Measurements from ENCODE around the gene SMAD3.

DNA sequence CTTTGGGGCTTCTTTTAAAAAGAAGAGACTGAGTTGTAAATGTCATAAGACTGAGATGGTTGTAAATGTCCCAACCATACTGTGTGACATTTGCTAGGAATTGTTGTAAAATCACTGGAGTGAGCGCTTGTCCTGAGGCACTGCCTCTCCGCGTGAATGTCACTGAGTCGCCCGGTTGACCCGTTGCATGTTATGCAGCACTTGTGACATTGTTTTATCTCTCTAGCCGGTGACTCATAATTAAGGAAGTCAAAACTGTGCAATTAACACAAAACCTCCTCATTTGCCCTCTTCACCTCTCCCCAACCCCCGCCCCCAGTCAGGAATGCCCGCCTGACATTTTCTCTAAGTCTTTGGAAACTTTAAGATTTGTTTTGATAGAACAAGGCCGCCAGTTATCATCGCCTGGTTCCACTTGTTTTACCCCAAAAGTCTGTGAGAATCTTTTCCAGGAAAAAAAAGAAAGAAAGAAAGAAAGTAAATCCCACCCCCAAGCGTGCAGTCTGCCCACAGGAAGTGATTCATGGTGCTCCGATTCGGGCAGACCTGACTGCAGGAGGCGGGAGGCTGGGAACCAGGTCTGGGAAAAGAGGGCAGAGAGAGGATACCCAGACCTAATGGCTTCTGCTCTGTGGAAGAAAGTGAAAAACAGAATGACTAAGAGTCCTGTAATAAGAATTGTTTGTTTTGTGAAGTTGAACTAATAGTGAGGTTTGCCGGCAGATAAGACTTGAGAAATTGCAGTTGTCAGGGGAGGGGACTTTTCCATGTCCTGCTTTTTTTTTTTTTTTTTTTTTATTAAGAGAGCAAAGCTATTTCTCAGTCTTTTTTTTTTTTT lies 84.8 kb downstream of the SMAD3 start:
- TF ChIP-seq POLR2AphosphoS5 (IDR thresholded peaks at IDR 0.05; ENCODE audit: low read depth, low read length) (no peak), POLR2A (IDR thresholded peaks at IDR 0.05; ENCODE audit: low read depth, low read length) (no peak)

All from GM12892 (cell line).